ENCODE results near the gene KRTAP5-6. TPM values are rescaled to one million over a fixed set of nuclear protein-coding genes. Genes with fewer than 3 reads are reported as not detected.

The KRTAP5-6 gene
- total RNA-seq, 6 experiments from 2014 or later = not detected

GRCh38 chr11:1650918-1651262 is 46.1 kb upstream of the KRTAP5-6 start:
- no peak overlapping the region for H3K4me3 Mint-ChIP-seq
- H3K9me3 Mint-ChIP-seq = no peaks in the 10 kb centered on the region
- no peaks in the 10 kb centered on the region for H3K36me3 Mint-ChIP-seq (ENCODE audit: low read depth)
- H3K27me3 Mint-ChIP-seq (ENCODE audit: insufficient read depth) = peaks cover 40% of the 10 kb centered on the region
- DNase-seq = no peak
- no peak overlapping the region for H3K27ac Mint-ChIP-seq
- TF ChIP-seq CTCF (IDR thresholded peaks at IDR 0.05) = no peak
- no peaks in the 10 kb centered on the region for H3K4me1 Mint-ChIP-seq (ENCODE audit: low read depth)

GRCh38 chr11:1651411-1651980 is 45.5 kb upstream of the KRTAP5-6 start:
- H3K9me3 Mint-ChIP-seq = no peaks in the 10 kb centered on the region
- H3K36me3 Mint-ChIP-seq (ENCODE audit: low read depth) = no peaks in the 10 kb centered on the region
- H3K27me3 Mint-ChIP-seq (ENCODE audit: insufficient read depth) = peaks cover 43% of the 10 kb centered on the region
- no peak for TF ChIP-seq CTCF (IDR thresholded peaks at IDR 0.05)
- no peaks in the 10 kb centered on the region for H3K4me1 Mint-ChIP-seq (ENCODE audit: low read depth)
- H3K4me3 Mint-ChIP-seq = no peak overlapping the region
- no peak overlapping the region for H3K27ac Mint-ChIP-seq
- no peak for DNase-seq

- Mint-ChIP-seq H3K36me3 (ENCODE audit: low read depth) (no peaks in the 10 kb centered on the region), H3K4me3 (no peak overlapping the region), H3K27me3 (ENCODE audit: insufficient read depth) (peaks cover 46% of the 10 kb centered on the region), H3K9me3 (no peaks in the 10 kb centered on the region), H3K4me1 (ENCODE audit: low read depth) (no peaks in the 10 kb centered on the region), H3K27ac (no peak overlapping the region)
- DNase-seq = no peak
- no peak for TF ChIP-seq CTCF (IDR thresholded peaks at IDR 0.05)
Measured at GRCh38 chr11:1652026-1652425, 45.0 kb upstream of the KRTAP5-6 start.

DNA sequence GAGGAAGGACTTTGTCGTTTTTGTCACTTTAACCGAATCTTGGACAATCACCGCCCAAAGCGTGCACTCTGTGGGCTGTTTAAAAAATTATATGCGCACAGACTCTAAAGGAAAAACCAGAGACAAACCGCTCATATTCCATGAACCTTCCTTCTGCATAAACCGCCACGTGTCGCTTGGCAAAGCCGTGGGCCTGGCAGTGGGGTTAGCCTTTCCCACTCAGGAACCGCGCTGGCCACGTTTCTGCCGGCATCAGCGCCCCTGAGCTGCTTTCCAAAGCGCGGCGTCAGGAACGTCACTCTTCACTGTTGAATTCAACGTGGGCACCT is 44.6 kb upstream of the KRTAP5-6 start:
- no peak for TF ChIP-seq CTCF (IDR thresholded peaks at IDR 0.05)
- Mint-ChIP-seq H3K27ac (no peak overlapping the region), H3K9me3 (no peaks in the 10 kb centered on the region), H3K36me3 (ENCODE audit: low read depth) (no peaks in the 10 kb centered on the region), H3K4me1 (ENCODE audit: low read depth) (no peaks in the 10 kb centered on the region), H3K4me3 (no peak overlapping the region), H3K27me3 (ENCODE audit: insufficient read depth) (peaks cover 49% of the 10 kb centered on the region)
- no peak for DNase-seq

GRCh38 chr11:1652771-1653540 is 44.0 kb upstream of the KRTAP5-6 start:
- Mint-ChIP-seq H3K27me3 (ENCODE audit: insufficient read depth) (peaks cover 53% of the 10 kb centered on the region), H3K9me3 (no peaks in the 10 kb centered on the region), H3K36me3 (ENCODE audit: low read depth) (no peaks in the 10 kb centered on the region), H3K4me3 (no peak overlapping the region), H3K27ac (no peak overlapping the region), H3K4me1 (ENCODE audit: low read depth) (no peaks in the 10 kb centered on the region)
- peak; percentile 100 for TF ChIP-seq CTCF (IDR thresholded peaks at IDR 0.05)
- DNase-seq = peak; percentile 38

Measured in HFFc6 (cell line).